Gastrocnemius medialis (tissue), 4 donors: ENCODE measurements around the gene TFG. TPM values are rescaled to one million over a fixed set of nuclear protein-coding genes. Genes with fewer than 3 reads are reported as not detected.

Experiments used
- ATAC-seq, 2 donors: fragments of 150-250 bp; one replicate each; pipeline ENCODE4 v1.9.1; 2016
- DNase-seq, 2 donors: peaks; one replicate each; pipeline ENCODE4 v3.0.0-alpha.2; 2019
- H3K27ac ChIP-seq, 4 donors: fragments of 200-600 bp; sonication (generic); 1 replicate in 1 of 4; 2 replicates in 3 of 4; pipeline ENCODE4 v1.5.1; 2016 to 2018; ENCODE audit warnings: mild to moderate bottlenecking in 2 of 4, moderate library complexity in 1 of 4
- H3K27me3 ChIP-seq, 3 donors: fragments of 200-600 bp; sonication (generic) in 2 of 3; 1 replicate in 1 of 3; 2 replicates in 2 of 3; pipeline versions ENCODE4 v1.5.1 to v1.6.0; 2016 to 2019; ENCODE audit warnings: mild to moderate bottlenecking in 1 of 3, moderate library complexity in 1 of 3
- H3K36me3 ChIP-seq, 2 donors: fragments of 200-600 bp; sonication (generic) in 1 of 2; one replicate each; pipeline ENCODE4 v1.5.1; 2017 to 2018
- H3K4me1 ChIP-seq, 2 donors: fragments of 200-600 bp; sonication (generic) in 1 of 2; one replicate each; pipeline ENCODE4 v1.5.1; 2016 to 2017; ENCODE audit warnings: mild to moderate bottlenecking in 2 of 2
- H3K4me3 ChIP-seq, 4 donors: fragments of 200-600 bp; sonication (generic) in 3 of 4; 1 replicate in 1 of 4; 2 replicates in 3 of 4; pipeline ENCODE4 v1.5.1; 2016 to 2019; ENCODE audit warnings: mild to moderate bottlenecking in 2 of 4
- H3K9me3 ChIP-seq, 3 donors: fragments of 200-600 bp; sonication (generic) in 2 of 3; 1 replicate in 1 of 3; 2 replicates in 2 of 3; pipeline ENCODE4 v1.5.1; 2016 to 2019
- POLR2A ChIP-seq, 2 donors: fragments of 450-650 bp; IDR thresholded peaks; one replicate each; pipeline ENCODE4 v1.6.1; 2017; ENCODE audit warnings: antibody characterized with exemption in 2 of 2, mild to moderate bottlenecking in 2 of 2, moderate library complexity in 2 of 2
- in situ Hi-C, 4 donors: fragments of 200-750 bp; cut with MboI; loops; one replicate each; pipeline versions ENCODE4 v1.15.0 to v1.8.0; 2017; ENCODE audit warnings: low sequenced_read_pairs in 4 of 4
- intact Hi-C: fragments of 100-400 bp; cut with DNase I; formaldehyde crosslinking; loops from one replicate; pipeline ENCODE4 v1.15.1; 2023; ENCODE audit warnings: low total_unique reads
- total RNA-seq, 4 donors: library from RNA; depleted of rRNA; stranded (reverse); fragments of >200 nt; gene quantifications; one replicate each; pipeline versions ENCODE4 v1.1.0 to v1.2.3, GENCODE V29; 2016
- TF ChIP-seq, protein P1 (sequence below), 5 experiments: fragments of 450-650 bp in 3 of 5; fragments of 200-600 bp in 2 of 5; sonication (generic) in 2 of 5; IDR thresholded peaks in 4 of 5; conservative IDR thresholded peaks in 1 of 5; 1 replicate in 4 of 5; 2 replicates in 1 of 5; pipeline ENCODE4 v1.5.1; 2016 to 2019; ENCODE audit warnings: antibody characterized with exemption in 5 of 5, mild to moderate bottlenecking in 3 of 5, moderate library complexity in 3 of 5

The TFG gene
- total RNA-seq, 4 donors from 2014 or later: 57.2 to 77.9 (median 67.3) TPM

DNA sequence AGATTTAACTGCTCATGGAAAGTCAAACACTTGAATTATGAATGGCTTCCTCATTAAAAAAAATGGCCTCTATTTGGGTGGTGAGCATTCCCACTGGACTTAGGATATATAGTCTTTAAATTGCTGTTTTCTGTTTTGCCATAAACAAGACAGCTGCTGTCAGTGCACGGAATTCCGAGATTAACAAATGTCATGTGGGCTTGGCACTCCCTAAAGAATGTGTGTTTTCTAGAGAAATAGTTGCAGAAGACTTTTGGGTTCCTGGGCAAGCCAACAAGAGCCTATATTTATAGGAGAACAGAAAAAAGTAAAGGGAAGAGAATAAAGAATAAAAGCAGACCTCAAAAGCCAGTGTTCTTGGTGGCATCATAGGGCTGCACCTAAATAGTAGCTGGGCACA lies 13.6 kb upstream of the TFG start:
- DNase-seq: no peak
- H3K4me3 ChIP-seq: no peak overlapping the region
- intact Hi-C loops (no loop called here), in situ Hi-C loops (no loop called here)
- H3K9me3 ChIP-seq: no peaks in the 10 kb centered on the region
- ATAC-seq: no peak
- H3K27me3 ChIP-seq: peaks cover 0 to 4% (median 4%) of the 10 kb centered on the region in 3 donors
- H3K36me3 ChIP-seq: no peaks in the 10 kb centered on the region
- H3K4me1 ChIP-seq: peaks cover 0 to 4% of the 10 kb centered on the region in 2 donors
- no peak overlapping the region for H3K27ac ChIP-seq
- TF ChIP-seq, protein P1, sequence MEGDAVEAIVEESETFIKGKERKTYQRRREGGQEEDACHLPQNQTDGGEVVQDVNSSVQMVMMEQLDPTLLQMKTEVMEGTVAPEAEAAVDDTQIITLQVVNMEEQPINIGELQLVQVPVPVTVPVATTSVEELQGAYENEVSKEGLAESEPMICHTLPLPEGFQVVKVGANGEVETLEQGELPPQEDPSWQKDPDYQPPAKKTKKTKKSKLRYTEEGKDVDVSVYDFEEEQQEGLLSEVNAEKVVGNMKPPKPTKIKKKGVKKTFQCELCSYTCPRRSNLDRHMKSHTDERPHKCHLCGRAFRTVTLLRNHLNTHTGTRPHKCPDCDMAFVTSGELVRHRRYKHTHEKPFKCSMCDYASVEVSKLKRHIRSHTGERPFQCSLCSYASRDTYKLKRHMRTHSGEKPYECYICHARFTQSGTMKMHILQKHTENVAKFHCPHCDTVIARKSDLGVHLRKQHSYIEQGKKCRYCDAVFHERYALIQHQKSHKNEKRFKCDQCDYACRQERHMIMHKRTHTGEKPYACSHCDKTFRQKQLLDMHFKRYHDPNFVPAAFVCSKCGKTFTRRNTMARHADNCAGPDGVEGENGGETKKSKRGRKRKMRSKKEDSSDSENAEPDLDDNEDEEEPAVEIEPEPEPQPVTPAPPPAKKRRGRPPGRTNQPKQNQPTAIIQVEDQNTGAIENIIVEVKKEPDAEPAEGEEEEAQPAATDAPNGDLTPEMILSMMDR (IDR thresholded peaks at IDR 0.05 in 4 of 5, conservative IDR thresholded peaks at IDR 0.05 in 1 of 5): no peak
- TF ChIP-seq POLR2A (IDR thresholded peaks at IDR 0.05): no peak

DNA sequence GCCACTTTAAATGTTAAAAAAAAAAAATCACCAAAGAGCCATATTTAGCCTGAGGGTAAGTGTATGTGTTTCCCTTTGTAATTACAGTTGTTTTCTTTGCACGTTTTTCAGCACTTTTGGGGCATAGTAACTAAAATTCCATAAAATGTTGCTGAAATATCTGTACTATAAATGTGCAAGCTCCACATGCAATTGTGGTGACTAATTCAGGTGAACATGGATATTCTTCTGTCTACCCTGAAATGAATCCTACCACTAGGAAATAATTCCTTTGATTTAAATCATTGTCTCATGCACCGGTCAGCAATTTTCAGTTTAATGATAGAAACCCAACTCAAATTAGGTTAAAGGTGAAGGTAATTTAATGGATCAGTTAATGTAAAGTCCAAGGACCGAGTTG lies 13.1 kb upstream of the TFG start:
- TF ChIP-seq POLR2A (IDR thresholded peaks at IDR 0.05): no peak
- TF ChIP-seq, protein P1 (IDR thresholded peaks at IDR 0.05 in 4 of 5, conservative IDR thresholded peaks at IDR 0.05 in 1 of 5): no peak
- H3K36me3 ChIP-seq: no peaks in the 10 kb centered on the region
- H3K4me3 ChIP-seq: no peak overlapping the region
- no peak for DNase-seq
- H3K4me1 ChIP-seq: peaks cover 0 to 4% of the 10 kb centered on the region in 2 donors
- no peaks in the 10 kb centered on the region for H3K9me3 ChIP-seq
- ATAC-seq: no peak
- intact Hi-C loops (no loop called here), in situ Hi-C loops (no loop called here)
- H3K27me3 ChIP-seq: peaks cover 0 to 4% (median 2%) of the 10 kb centered on the region in 3 donors
- no peak overlapping the region for H3K27ac ChIP-seq

DNA sequence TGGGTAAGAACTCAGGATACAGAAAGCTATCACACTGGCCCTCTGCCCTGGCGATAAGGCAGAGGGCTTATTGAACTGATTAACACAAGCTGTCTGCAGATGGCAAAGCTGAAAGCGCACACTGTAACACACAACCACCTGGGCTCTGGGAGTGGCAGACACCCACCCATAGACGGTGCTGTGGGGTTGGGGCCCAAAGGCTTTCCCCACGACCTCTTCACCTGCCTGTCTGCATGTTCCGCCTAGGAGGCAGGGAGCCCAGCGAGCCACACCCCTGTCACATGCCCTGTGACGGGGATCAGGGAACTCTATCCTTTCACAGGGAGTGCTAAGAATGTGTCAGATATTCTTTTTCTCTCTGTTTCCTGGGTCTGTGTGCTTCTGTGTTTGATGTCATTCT lies 12.1 kb upstream of the TFG start:
- DNase-seq (no peak), ATAC-seq (no peak)
- Histone ChIP-seq H3K9me3 (no peaks in the 10 kb centered on the region), H3K36me3 (no peaks in the 10 kb centered on the region), H3K4me1 (peaks cover 0 to 4% of the 10 kb centered on the region in 2 donors), H3K27me3 (peaks cover 0 to 4% (median 0%) of the 10 kb centered on the region in 3 donors), H3K4me3 (no peak overlapping the region), H3K27ac (no peak overlapping the region)
- in situ Hi-C loops: no loop called here
- TF ChIP-seq, protein P1 (IDR thresholded peaks at IDR 0.05 in 4 of 5, conservative IDR thresholded peaks at IDR 0.05 in 1 of 5): no peak
- no peak for TF ChIP-seq POLR2A (IDR thresholded peaks at IDR 0.05)
- intact Hi-C loops: no loop called here

GRCh38 chr3:100697723-100698285 lies 11.5 kb upstream of the TFG start:
- no peak overlapping the region for H3K27ac ChIP-seq
- ATAC-seq (peak; percentile 36 to 89), DNase-seq (peak in 1 of 2 donors; percentile 59)
- H3K4me1 ChIP-seq: peaks cover 0 to 4% of the 10 kb centered on the region in 2 donors
- in situ Hi-C loops (no loop called here), intact Hi-C loops (no loop called here)
- H3K27me3 ChIP-seq: peaks cover 0 to 4% (median 0%) of the 10 kb centered on the region in 3 donors
- H3K36me3 ChIP-seq: no peaks in the 10 kb centered on the region
- TF ChIP-seq, protein P1 (IDR thresholded peaks at IDR 0.05 in 4 of 5, conservative IDR thresholded peaks at IDR 0.05 in 1 of 5): no peak
- TF ChIP-seq POLR2A (IDR thresholded peaks at IDR 0.05): no peak
- H3K9me3 ChIP-seq: no peaks in the 10 kb centered on the region
- no peak overlapping the region for H3K4me3 ChIP-seq

DNA sequence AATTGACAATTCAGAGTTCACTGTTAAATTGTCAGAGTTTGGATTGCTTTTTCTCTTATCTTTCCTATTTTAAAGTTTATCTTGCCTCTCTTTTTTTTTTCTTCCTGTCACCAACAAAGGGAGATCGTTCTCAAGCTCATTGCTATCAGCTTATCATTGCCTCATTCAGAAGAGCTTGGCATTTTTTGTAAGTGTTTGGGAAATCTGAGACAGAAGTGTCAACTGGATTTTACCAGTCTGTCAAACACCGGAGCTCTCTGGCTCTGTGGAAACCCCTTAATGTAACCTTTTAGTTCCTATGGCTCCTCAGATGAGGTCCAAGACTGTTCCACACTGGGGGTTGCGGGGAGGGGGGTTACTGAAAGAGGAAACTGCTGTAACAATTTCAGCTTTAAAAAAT lies 10.6 kb upstream of the TFG start:
- peaks cover 0 to 4% of the 10 kb centered on the region in 2 donors for H3K4me1 ChIP-seq
- intact Hi-C loops: no loop called here
- DNase-seq (no peak), ATAC-seq (no peak)
- H3K36me3 ChIP-seq: no peaks in the 10 kb centered on the region
- TF ChIP-seq, protein P1 (IDR thresholded peaks at IDR 0.05 in 4 of 5, conservative IDR thresholded peaks at IDR 0.05 in 1 of 5): no peak
- TF ChIP-seq POLR2A (IDR thresholded peaks at IDR 0.05): no peak
- H3K4me3 ChIP-seq: no peak overlapping the region
- H3K9me3 ChIP-seq: no peaks in the 10 kb centered on the region
- in situ Hi-C loops: no loop called here
- H3K27ac ChIP-seq: no peak overlapping the region
- peaks cover 0 to 4% (median 0%) of the 10 kb centered on the region in 3 donors for H3K27me3 ChIP-seq
